ENCODE results near the gene MICAL2. TPM values are rescaled to one million over a fixed set of nuclear protein-coding genes. Genes with fewer than 3 reads are reported as not detected.

Gene MICAL2
- total and polyA plus RNA-seq, 2 donors (not counting 3 experiments of a cell fraction or from before 2014, with no cell fraction given) = 67.6 to 200 TPM

GRCh38 chr11:12312132-12312531, 201.7 kb downstream of the MICAL2 start:
- no peaks in the 10 kb centered on the region for H3K79me2 ChIP-seq (ENCODE audit: control insufficient read depth, insufficient read depth, low read length)
- no peaks in the 10 kb centered on the region for H3K36me3 ChIP-seq (ENCODE audit: control insufficient read depth in 2 of 2, extremely low read depth in 1 of 2, insufficient read depth in 2 of 2, low read length in 2 of 2)
- ChIA-PET POLR2A (no interaction called here), CTCF (no interaction called here)
- FAIRE-seq = no peak
- BruUV-seq (replicated peaks) = no TSS peak
- H4K20me1 ChIP-seq (replicated peaks; ENCODE audit: control insufficient read depth, extremely low read depth, insufficient read depth, low read length) = no peaks in the 10 kb centered on the region
- no peak overlapping the region for H3K27ac ChIP-seq (ENCODE audit: insufficient read depth, low read depth, low read length)
- no peaks in the 10 kb centered on the region for H3K27me3 ChIP-seq (ENCODE audit: control insufficient read depth in 2 of 2, insufficient read depth in 2 of 2, low read length in 2 of 2)
- H3K9ac ChIP-seq (replicated peaks; ENCODE audit: extremely low read depth, insufficient read depth, low read length) = no peak overlapping the region
- DNase-seq (ENCODE audit: low read depth, low spot score) = no peak
- TF ChIP-seq GATA2 (IDR thresholded peaks at IDR 0.05; ENCODE audit: insufficient read depth, insufficient read length, low read depth, low read length) (no peak), POLR2A (IDR thresholded peaks at IDR 0.05; ENCODE audit: low read depth, low read length) (no peak), MAX (IDR thresholded peaks at IDR 0.05; ENCODE audit: insufficient read depth, insufficient read length) (no peak), EZH2 (IDR thresholded peaks at IDR 0.05; ENCODE audit: borderline replicate concordance, low read depth, low read length, severe bottlenecking) (no peak), CTCF (IDR thresholded peaks at IDR 0.05; ENCODE audit: extremely low read depth in 1 of 2, insufficient read depth in 1 of 2, low read depth in 1 of 2, low read length in 2 of 2) (no peak), FOS (IDR thresholded peaks at IDR 0.05; ENCODE audit: borderline replicate concordance, insufficient read depth, low read length) (no peak), POLR2AphosphoS5 (IDR thresholded peaks at IDR 0.05; ENCODE audit: insufficient read depth, low read depth, low read length) (no peak), MYC (IDR thresholded peaks at IDR 0.05; ENCODE audit: low read depth, low read length) (no peak), JUN (IDR thresholded peaks at IDR 0.05; ENCODE audit: borderline replicate concordance, insufficient read depth, insufficient read length, low read depth) (no peak)
- H3K9me3 ChIP-seq (replicated peaks; ENCODE audit: control insufficient read depth, insufficient read depth, low read length) = no peaks in the 10 kb centered on the region
- H2AFZ ChIP-seq (ENCODE audit: low read depth, low read length) = no peak overlapping the region
- H3K4me3 ChIP-seq (replicated peaks in 1 of 3; ENCODE audit: insufficient read depth in 1 of 3, low read depth in 1 of 3, low read length in 3 of 3) = no peak overlapping the region
- intact Hi-C loops (cut with micrococcal nuclease) = no loop called here
- dilution Hi-C loops (cut with MboI; ENCODE audit: extremely low pct_ligation_motif_present, low sequenced_read_pairs) = no loop called here
- no peaks in the 10 kb centered on the region for H3K4me1 ChIP-seq (ENCODE audit: control insufficient read depth, extremely low read depth, insufficient read depth, low read length)
- H3K4me2 ChIP-seq (ENCODE audit: insufficient read depth, low read length) = no peak overlapping the region
- no peaks in the 10 kb centered on the region for H3K9me1 ChIP-seq (replicated peaks; ENCODE audit: control insufficient read depth, extremely low read depth, insufficient read depth, low read length)

Small RNA genes lying within 50 kb of the gene (microRNA-seq; reads per million reads assigned to microRNA genes)
- gene MIR6124 (ENCODE audit: borderline number of aligned reads, borderline replicate concordance) = not detected

Small RNA genes lying within 50 kb of the gene (small RNA-seq; reads per million reads assigned to genes)
- not detected for gene MIR6124 (ENCODE audit: insufficient read depth, insufficient read length, low read depth, low replicate concordance)

Other genes with a start within 250 kb of the MICAL2 start
- 131 and 165 TPM in 2 replicates for gene DKK3, start 102.0 kb upstream of the MICAL2 start, total RNA-seq
- 335 and 365 TPM in 2 replicates for gene DKK3, start 102.0 kb upstream of the MICAL2 start, polyA plus RNA-seq

Measured in endothelial cell of umbilical vein (primary cell).